ENCODE data around the gene ACTMAP.

DNA sequence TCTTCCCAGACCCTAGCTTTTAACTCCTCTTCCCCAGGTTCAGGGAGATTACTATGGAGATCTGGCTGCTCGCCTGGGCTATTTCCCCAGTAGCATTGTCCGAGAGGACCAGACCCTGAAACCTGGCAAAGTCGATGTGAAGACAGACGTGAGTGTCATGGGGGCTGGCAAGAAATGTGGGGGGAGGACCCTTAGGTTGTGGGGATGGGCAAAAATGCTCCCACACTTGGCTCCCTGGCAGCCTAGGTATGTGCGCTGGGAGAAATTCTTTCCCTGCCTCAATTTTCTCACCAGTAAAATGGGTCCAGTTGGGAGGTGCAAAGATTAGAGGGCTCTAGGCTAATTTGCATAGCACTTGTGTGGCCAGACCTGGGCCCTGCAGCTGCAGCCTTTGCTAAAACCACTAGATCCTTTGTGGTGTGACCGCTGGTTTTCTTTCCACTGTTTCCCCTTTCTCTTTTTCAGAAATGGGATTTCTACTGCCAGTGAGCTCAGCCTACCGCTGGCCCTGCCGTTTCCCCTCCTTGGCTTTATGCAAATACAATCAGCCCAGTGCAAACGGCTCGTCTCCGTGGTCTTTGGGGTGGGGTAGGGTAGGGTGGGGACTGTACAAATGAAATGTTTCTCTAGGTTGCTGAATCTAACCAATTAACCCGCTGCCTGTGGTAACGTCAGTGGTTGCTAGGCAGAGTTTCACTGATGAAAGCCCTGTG is 26.8 kb upstream of the ACTMAP start:
- TF ChIP-seq, protein P1, sequence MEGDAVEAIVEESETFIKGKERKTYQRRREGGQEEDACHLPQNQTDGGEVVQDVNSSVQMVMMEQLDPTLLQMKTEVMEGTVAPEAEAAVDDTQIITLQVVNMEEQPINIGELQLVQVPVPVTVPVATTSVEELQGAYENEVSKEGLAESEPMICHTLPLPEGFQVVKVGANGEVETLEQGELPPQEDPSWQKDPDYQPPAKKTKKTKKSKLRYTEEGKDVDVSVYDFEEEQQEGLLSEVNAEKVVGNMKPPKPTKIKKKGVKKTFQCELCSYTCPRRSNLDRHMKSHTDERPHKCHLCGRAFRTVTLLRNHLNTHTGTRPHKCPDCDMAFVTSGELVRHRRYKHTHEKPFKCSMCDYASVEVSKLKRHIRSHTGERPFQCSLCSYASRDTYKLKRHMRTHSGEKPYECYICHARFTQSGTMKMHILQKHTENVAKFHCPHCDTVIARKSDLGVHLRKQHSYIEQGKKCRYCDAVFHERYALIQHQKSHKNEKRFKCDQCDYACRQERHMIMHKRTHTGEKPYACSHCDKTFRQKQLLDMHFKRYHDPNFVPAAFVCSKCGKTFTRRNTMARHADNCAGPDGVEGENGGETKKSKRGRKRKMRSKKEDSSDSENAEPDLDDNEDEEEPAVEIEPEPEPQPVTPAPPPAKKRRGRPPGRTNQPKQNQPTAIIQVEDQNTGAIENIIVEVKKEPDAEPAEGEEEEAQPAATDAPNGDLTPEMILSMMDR (IDR thresholded peaks at IDR 0.05), result no peak
- TF ChIP-seq POLR2A (IDR thresholded peaks at IDR 0.05), result no peak
